ENCODE measurements around the gene ANKRD62.

DNA sequence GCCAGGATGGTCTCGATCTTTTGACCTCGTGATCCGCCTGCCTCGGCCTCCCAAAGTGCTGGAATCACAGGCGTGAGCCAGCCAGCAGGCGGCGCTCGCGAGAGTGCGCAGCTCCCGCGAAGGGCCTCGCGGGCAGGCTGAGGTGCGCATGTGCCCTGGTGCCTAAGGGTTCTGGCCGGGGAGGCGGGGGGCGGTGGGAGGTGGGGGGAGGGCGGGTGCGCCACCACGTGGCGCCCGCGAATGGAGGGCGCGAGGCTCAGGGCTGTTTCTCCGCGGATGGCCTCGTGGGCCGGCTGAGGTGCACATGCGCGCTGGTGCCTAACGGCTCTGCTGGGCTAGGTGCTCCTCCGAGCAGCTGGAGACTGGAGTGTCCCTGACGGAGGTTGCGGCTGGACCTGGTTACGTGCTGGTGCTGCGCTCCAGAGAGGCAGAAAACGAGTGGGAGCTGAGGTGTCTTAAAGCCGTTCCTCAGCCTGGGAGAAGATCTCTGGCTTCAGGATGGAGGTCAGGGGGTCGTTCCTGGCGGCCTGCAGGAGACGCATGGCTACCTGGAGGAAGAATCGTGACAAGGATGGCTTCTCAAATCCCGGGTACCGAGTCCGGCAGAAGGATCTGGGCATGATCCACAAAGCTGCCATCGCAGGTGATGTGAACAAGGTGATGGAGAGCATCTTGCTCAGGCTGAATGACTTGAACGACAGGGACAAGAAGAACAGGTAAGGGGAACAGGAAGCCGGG is at the start of gene ANKRD62:
- TF ChIP-seq CTCF (IDR thresholded peaks at IDR 0.05) (no peak), POLR2A (IDR thresholded peaks at IDR 0.05) (no peak)

Data from breast epithelium (tissue), 3 donors.